Transverse colon (tissue), 4 donors: ENCODE data around the gene ATF3. TPM values are rescaled to one million over a fixed set of nuclear protein-coding genes. Genes with fewer than 3 reads are reported as not detected.

ENCODE experiments used
- DNase-seq: peaks from one replicate; pipeline ENCODE4 v3.0.0-alpha.2; 2019
- H3K27ac ChIP-seq, 4 donors: fragments of 200-600 bp; sonication (generic); 2 replicates each; pipeline ENCODE4 v1.5.1; 2016 to 2018; ENCODE audit warnings: inconsistent platforms in 4 of 4
- H3K27me3 ChIP-seq: fragments of 200-600 bp; sonication (generic); 2 replicates; pipeline ENCODE4 v1.5.1; 2017; ENCODE audit warnings: inconsistent platforms
- H3K36me3 ChIP-seq, 4 donors: fragments of 200-600 bp; sonication (generic); 2 replicates each; pipeline ENCODE4 v1.5.1; 2017 to 2019; ENCODE audit warnings: inconsistent platforms in 4 of 4
- H3K4me1 ChIP-seq, 4 donors: fragments of 200-600 bp; sonication (generic); 2 replicates each; pipeline ENCODE4 v1.5.1; 2017 to 2020; ENCODE audit warnings: inconsistent platforms in 4 of 4
- H3K4me3 ChIP-seq, 4 donors: fragments of 200-600 bp; sonication (generic); 1 replicate in 1 of 4; 2 replicates in 3 of 4; pipeline versions ENCODE4 v1.5.1 to v1.6.1; 2017 to 2019; ENCODE audit warnings: inconsistent platforms in 4 of 4
- H3K9me3 ChIP-seq, 2 donors: fragments of 200-600 bp; sonication (generic); 2 replicates each; pipeline ENCODE4 v1.5.1; 2017 to 2019; ENCODE audit warnings: inconsistent platforms in 2 of 2
- EP300 ChIP-seq: sonication (generic); formaldehyde crosslinking; IDR thresholded peaks from one replicate; pipeline ENCODE4 v1.6.1; 2017; ENCODE audit warnings: antibody characterized with exemption, low read depth
- POLR2A ChIP-seq: fragments of 450-650 bp; IDR thresholded peaks from one replicate; pipeline ENCODE4 v1.6.1; 2016; ENCODE audit warnings: antibody characterized with exemption, mild to moderate bottlenecking, moderate library complexity
- POLR2AphosphoS5 ChIP-seq, 3 donors: sonication (generic); formaldehyde crosslinking; IDR thresholded peaks; one replicate each; pipeline ENCODE4 v1.6.1; 2016; ENCODE audit warnings: antibody characterized with exemption in 3 of 3
- WGBS, 2 donors: methylation state at CpG; one replicate each; pipeline ENCODE4 v1.1.5; 2018; ENCODE audit warnings: low coverage in 1 of 2; 5-methylcytosine and 5-hydroxymethylcytosine counted together
- in situ Hi-C, 4 donors: fragments of 200-750 bp; cut with MboI; loops; one replicate each; pipeline versions ENCODE4 v1.15.0 to v1.15.1; 2017; ENCODE audit warnings: low sequenced_read_pairs in 3 of 4, low pct_ligation_motif_present in 1 of 4, low pct_unique_long_range_greater_than_20kb in 1 of 4
- intact Hi-C: fragments of 100-400 bp; cut with DNase I; formaldehyde crosslinking; loops from one replicate; pipeline ENCODE4 v1.15.1; 2023; ENCODE audit warnings: low total_unique reads
- total RNA-seq, 4 donors: library from RNA; depleted of rRNA; stranded (reverse); fragments of >200 nt; gene quantifications; one replicate each; pipeline ENCODE4 v1.1.0, GENCODE V29; 2016
- TF ChIP-seq, protein P1 (sequence below), 5 experiments: fragments of 200-600 bp in 3 of 5; fragments of 450-650 bp in 2 of 5; sonication (generic) in 3 of 5; IDR thresholded peaks; 1 replicate in 2 of 5; 2 replicates in 3 of 5; pipeline ENCODE4 v1.5.1; 2016 to 2017; ENCODE audit warnings: antibody characterized with exemption in 5 of 5, inconsistent platforms in 3 of 5, mild to moderate bottlenecking in 2 of 5, moderate library complexity in 1 of 5

Gene ATF3
- total RNA-seq, 4 donors from 2014 or later, result 7.8 to 84.8 (median 46.1) TPM

GRCh38 chr1:212666116-212666775 is 57.7 kb downstream of the ATF3 start:
- no peaks in the 10 kb centered on the region for H3K36me3 ChIP-seq
- WGBS, 2 donors, result 81 to 84% methylated on average over 3 to 10 of the region's 10 CpGs
- H3K27ac ChIP-seq, result peak overlapping the region in 1 of 4 donors; percentile 81
- DNase-seq, result no peak
- H3K9me3 ChIP-seq, result no peaks in the 10 kb centered on the region
- H3K4me1 ChIP-seq, result peaks cover 3 to 29% (median 20%) of the 10 kb centered on the region in 4 donors
- no peak overlapping the region for H3K4me3 ChIP-seq
- intact Hi-C loops, result loop anchor here (10.0 kb wide), 1 partner anchor 119 kb away; no protein-coding TSS in a partner anchor
- in situ Hi-C loops, result loop anchor here (25.0 kb wide), 3 partner anchors 96 to 321 kb away; partner anchors contain the start of genes NSL1 (in 1 of the 4) and TATDN3 (in 1 of the 4)
- no peak for TF ChIP-seq POLR2A
- TF ChIP-seq POLR2AphosphoS5 (IDR thresholded peaks at IDR 0.05), result no peak
- TF ChIP-seq, protein P1, sequence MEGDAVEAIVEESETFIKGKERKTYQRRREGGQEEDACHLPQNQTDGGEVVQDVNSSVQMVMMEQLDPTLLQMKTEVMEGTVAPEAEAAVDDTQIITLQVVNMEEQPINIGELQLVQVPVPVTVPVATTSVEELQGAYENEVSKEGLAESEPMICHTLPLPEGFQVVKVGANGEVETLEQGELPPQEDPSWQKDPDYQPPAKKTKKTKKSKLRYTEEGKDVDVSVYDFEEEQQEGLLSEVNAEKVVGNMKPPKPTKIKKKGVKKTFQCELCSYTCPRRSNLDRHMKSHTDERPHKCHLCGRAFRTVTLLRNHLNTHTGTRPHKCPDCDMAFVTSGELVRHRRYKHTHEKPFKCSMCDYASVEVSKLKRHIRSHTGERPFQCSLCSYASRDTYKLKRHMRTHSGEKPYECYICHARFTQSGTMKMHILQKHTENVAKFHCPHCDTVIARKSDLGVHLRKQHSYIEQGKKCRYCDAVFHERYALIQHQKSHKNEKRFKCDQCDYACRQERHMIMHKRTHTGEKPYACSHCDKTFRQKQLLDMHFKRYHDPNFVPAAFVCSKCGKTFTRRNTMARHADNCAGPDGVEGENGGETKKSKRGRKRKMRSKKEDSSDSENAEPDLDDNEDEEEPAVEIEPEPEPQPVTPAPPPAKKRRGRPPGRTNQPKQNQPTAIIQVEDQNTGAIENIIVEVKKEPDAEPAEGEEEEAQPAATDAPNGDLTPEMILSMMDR (IDR thresholded peaks at IDR 0.05), result no peak
- TF ChIP-seq EP300, result no peak
- H3K27me3 ChIP-seq, result peaks cover 7% of the 10 kb centered on the region

- TF ChIP-seq, protein P1 (IDR thresholded peaks at IDR 0.05), result no peak
- TF ChIP-seq EP300 (no peak), POLR2AphosphoS5 (IDR thresholded peaks at IDR 0.05) (peak; percentile 48 to 65 (median 58))
- in situ Hi-C loops, result loop anchor here (25.0 kb wide), 3 partner anchors 95 to 320 kb away; partner anchors contain the start of genes NSL1 (in 1 of the 4) and TATDN3 (in 1 of the 4)
- H3K27me3 ChIP-seq, result peaks cover 18% of the 10 kb centered on the region
- peaks cover 3 to 35% (median 20%) of the 10 kb centered on the region in 4 donors for H3K4me1 ChIP-seq
- peak overlapping the region; percentile 71 to 81 (median 76) for H3K27ac ChIP-seq
- H3K36me3 ChIP-seq, result no peaks in the 10 kb centered on the region
- DNase-seq, result peak; percentile 41
- WGBS, 2 donors, result 43 to 65% methylated on average over 3 to 9 of the region's 9 CpGs
- H3K9me3 ChIP-seq, result no peaks in the 10 kb centered on the region
- intact Hi-C loops, result loop anchor here (10.0 kb wide), 1 partner anchor 117 kb away; no protein-coding TSS in a partner anchor
- no peak overlapping the region for H3K4me3 ChIP-seq
Observed at GRCh38 chr1:212667223-212668139, 58.9 kb downstream of the ATF3 start.

DNA sequence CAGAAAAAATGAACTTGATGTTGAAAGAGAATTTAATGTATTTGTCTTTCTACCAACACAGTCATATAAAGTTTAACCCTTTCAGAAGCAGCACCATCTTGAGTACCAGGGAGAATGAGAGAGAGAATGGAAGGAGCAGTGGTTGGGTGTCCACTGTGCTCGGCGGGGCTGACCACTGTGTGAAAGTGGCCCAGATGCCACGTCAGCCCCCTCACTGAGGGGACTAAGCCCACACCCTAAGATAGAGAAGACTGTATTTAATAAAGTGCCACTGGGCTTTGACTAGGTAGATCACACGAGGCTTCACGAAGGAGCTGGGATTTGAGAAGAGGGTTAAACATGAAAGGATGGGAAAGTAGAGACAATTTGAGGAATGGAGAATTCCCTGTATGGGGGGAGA is 59.9 kb downstream of the ATF3 start:
- Histone ChIP-seq H3K27me3 (peaks cover 21% of the 10 kb centered on the region), H3K27ac (peak overlapping the region; percentile 71 to 81 (median 76)), H3K36me3 (no peaks in the 10 kb centered on the region), H3K4me3 (no peak overlapping the region), H3K9me3 (no peaks in the 10 kb centered on the region), H3K4me1 (peaks cover 3 to 35% (median 20%) of the 10 kb centered on the region in 4 donors)
- 88 to 100% methylated on average over 3 to 5 of the region's 5 CpGs for WGBS, 2 donors
- DNase-seq, result no peak
- intact Hi-C loops, result loop anchor here (10.0 kb wide), 1 partner anchor 116 kb away; no protein-coding TSS in a partner anchor
- in situ Hi-C loops, result loop anchor here (25.0 kb wide), 3 partner anchors 94 to 319 kb away; partner anchors contain the start of genes NSL1 (in 1 of the 4) and TATDN3 (in 1 of the 4)
- no peak for TF ChIP-seq EP300
- TF ChIP-seq, protein P1 (IDR thresholded peaks at IDR 0.05), result no peak
- TF ChIP-seq POLR2AphosphoS5 (IDR thresholded peaks at IDR 0.05), result no peak
- no peak for TF ChIP-seq POLR2A
